ENCODE results near the gene ST6GALNAC5. TPM values are rescaled to one million over a fixed set of nuclear protein-coding genes. Genes with fewer than 3 reads are reported as not detected.
"Not testable (repeated sequence)": the region's sequence is repeated elsewhere in the genome, so short reads cannot be mapped to it uniquely, and the experiment has no call there.

ST6GALNAC5 gene
- polyA plus RNA-seq, 4 donors: 0.90 to 4.0 TPM; not detected in 2

GRCh38 chr1:76870037-76870436 lies 2.8 kb downstream of the ST6GALNAC5 start:
- DNase-seq: no peak
- peaks cover 0 to 5% (median 0%) of the 10 kb centered on the region in 3 donors for H3K4me1 ChIP-seq (ENCODE audit: control insufficient read depth in 3 of 3, insufficient read depth in 2 of 3, low read depth in 1 of 3, low read length in 2 of 3)
- WGBS, 3 donors: 50 to 61% (median 55%) methylated on average over 2 of the region's 2 CpGs
- H3K27ac ChIP-seq (ENCODE audit: low read depth in 1 of 3, low read length in 2 of 3): no peak overlapping the region
- H3K9me3 ChIP-seq (ENCODE audit: control insufficient read depth in 2 of 2, insufficient read depth in 1 of 2, low read depth in 1 of 2, low read length in 1 of 2): no peaks in the 10 kb centered on the region
- H3K4me3 ChIP-seq (ENCODE audit: low read depth in 1 of 3, low read length in 3 of 3): no peak overlapping the region
- FAIRE-seq: no peak
- no peaks in the 10 kb centered on the region for H3K36me3 ChIP-seq (ENCODE audit: control insufficient read depth in 3 of 3, insufficient read depth in 2 of 3, low read depth in 1 of 3, low read length in 3 of 3)
- peaks cover 0 to 38% (median 11%) of the 10 kb centered on the region in 3 donors for H3K27me3 ChIP-seq (ENCODE audit: control insufficient read depth in 3 of 3, insufficient read depth in 3 of 3, low read length in 3 of 3)

- Histone ChIP-seq H3K27ac (ENCODE audit: low read depth in 1 of 3, low read length in 2 of 3) (no peak overlapping the region), H3K9me3 (ENCODE audit: control insufficient read depth in 2 of 2, insufficient read depth in 1 of 2, low read depth in 1 of 2, low read length in 1 of 2) (no peaks in the 10 kb centered on the region), H3K4me1 (ENCODE audit: control insufficient read depth in 3 of 3, insufficient read depth in 2 of 3, low read depth in 1 of 3, low read length in 2 of 3) (peaks cover 0 to 5% (median 0%) of the 10 kb centered on the region in 3 donors), H3K4me3 (ENCODE audit: low read depth in 1 of 3, low read length in 3 of 3) (no peak overlapping the region), H3K36me3 (ENCODE audit: control insufficient read depth in 3 of 3, insufficient read depth in 2 of 3, low read depth in 1 of 3, low read length in 3 of 3) (no peaks in the 10 kb centered on the region), H3K27me3 (ENCODE audit: control insufficient read depth in 3 of 3, insufficient read depth in 3 of 3, low read length in 3 of 3) (peaks cover 0 to 28% (median 11%) of the 10 kb centered on the region in 3 donors)
- no peak for FAIRE-seq
- no peak for DNase-seq
- 82 to 85% (median 83%) methylated on average over 3 of the region's 3 CpGs for WGBS, 3 donors
Measured at GRCh38 chr1:76871355-76871974, 4.2 kb downstream of the ST6GALNAC5 start.

DNA sequence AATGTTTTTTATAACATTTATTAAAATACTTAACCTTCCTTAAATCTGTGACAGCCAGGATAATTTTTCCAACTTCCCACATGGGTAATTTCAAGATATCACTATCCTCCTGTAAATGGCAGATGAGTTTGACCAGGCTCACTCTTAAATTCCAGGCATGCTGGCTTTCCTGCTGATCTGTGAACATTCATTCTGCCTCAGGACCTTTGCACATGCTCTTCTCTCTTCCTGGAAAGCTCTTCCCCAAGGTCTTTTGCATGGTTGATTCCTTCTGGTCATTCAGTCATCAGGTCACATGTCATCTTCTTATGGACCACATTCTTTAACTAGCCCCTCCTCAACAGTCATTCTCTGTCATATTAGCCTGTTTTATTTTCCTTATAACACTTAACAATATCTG lies 5.7 kb downstream of the ST6GALNAC5 start:
- H3K27ac ChIP-seq (ENCODE audit: low read depth in 1 of 3, low read length in 2 of 3): no peak overlapping the region
- H3K27me3 ChIP-seq (ENCODE audit: control insufficient read depth in 3 of 3, insufficient read depth in 3 of 3, low read length in 3 of 3): peaks cover 0 to 16% (median 7%) of the 10 kb centered on the region in 3 donors
- H3K4me1 ChIP-seq (ENCODE audit: control insufficient read depth in 3 of 3, insufficient read depth in 2 of 3, low read depth in 1 of 3, low read length in 2 of 3): peaks cover 0 to under 1% (median 0%) of the 10 kb centered on the region in 3 donors
- no peak overlapping the region for H3K4me3 ChIP-seq (ENCODE audit: low read depth in 1 of 3, low read length in 3 of 3)
- no peaks in the 10 kb centered on the region for H3K9me3 ChIP-seq (ENCODE audit: control insufficient read depth in 2 of 2, insufficient read depth in 1 of 2, low read depth in 1 of 2, low read length in 1 of 2)
- DNase-seq: no peak
- no peak for FAIRE-seq
- H3K36me3 ChIP-seq (ENCODE audit: control insufficient read depth in 3 of 3, insufficient read depth in 2 of 3, low read depth in 1 of 3, low read length in 3 of 3): no peaks in the 10 kb centered on the region

GRCh38 chr1:76876655-76877395 lies 9.5 kb downstream of the ST6GALNAC5 start:
- WGBS, 3 donors: 89 to 91% (median 90%) methylated on average over 8 of the region's 8 CpGs
- no peaks in the 10 kb centered on the region for H3K27me3 ChIP-seq (ENCODE audit: control insufficient read depth in 3 of 3, insufficient read depth in 3 of 3, low read length in 3 of 3)
- FAIRE-seq (no peak), DNase-seq (no peak)
- H3K27ac ChIP-seq (ENCODE audit: low read depth in 1 of 3, low read length in 2 of 3): no peak overlapping the region
- H3K4me3 ChIP-seq (ENCODE audit: low read depth in 1 of 3, low read length in 3 of 3): no peak overlapping the region
- no peaks in the 10 kb centered on the region for H3K36me3 ChIP-seq (ENCODE audit: control insufficient read depth in 3 of 3, insufficient read depth in 2 of 3, low read depth in 1 of 3, low read length in 3 of 3)
- no peaks in the 10 kb centered on the region for H3K9me3 ChIP-seq (ENCODE audit: control insufficient read depth in 2 of 2, insufficient read depth in 1 of 2, low read depth in 1 of 2, low read length in 1 of 2)
- no peaks in the 10 kb centered on the region for H3K4me1 ChIP-seq (ENCODE audit: control insufficient read depth in 3 of 3, insufficient read depth in 2 of 3, low read depth in 1 of 3, low read length in 2 of 3)

GRCh38 chr1:76879014-76879413 lies 11.7 kb downstream of the ST6GALNAC5 start:
- not testable (repeated sequence) for H3K4me1 ChIP-seq (ENCODE audit: control insufficient read depth in 3 of 3, insufficient read depth in 2 of 3, low read depth in 1 of 3, low read length in 2 of 3); H3K4me3 ChIP-seq (ENCODE audit: low read depth in 1 of 3, low read length in 3 of 3); H3K9me3 ChIP-seq (ENCODE audit: control insufficient read depth in 2 of 2, insufficient read depth in 1 of 2, low read depth in 1 of 2, low read length in 1 of 2); H3K27me3 ChIP-seq (ENCODE audit: control insufficient read depth in 3 of 3, insufficient read depth in 3 of 3, low read length in 3 of 3); DNase-seq; FAIRE-seq; H3K27ac ChIP-seq (ENCODE audit: low read depth in 1 of 3, low read length in 2 of 3); H3K36me3 ChIP-seq (ENCODE audit: control insufficient read depth in 3 of 3, insufficient read depth in 2 of 3, low read depth in 1 of 3, low read length in 3 of 3)

- H3K9me3 ChIP-seq (ENCODE audit: control insufficient read depth in 2 of 2, insufficient read depth in 1 of 2, low read depth in 1 of 2, low read length in 1 of 2): no peaks in the 10 kb centered on the region
- no peak overlapping the region for H3K27ac ChIP-seq (ENCODE audit: low read depth in 1 of 3, low read length in 2 of 3)
- no peaks in the 10 kb centered on the region for H3K36me3 ChIP-seq (ENCODE audit: control insufficient read depth in 3 of 3, insufficient read depth in 2 of 3, low read depth in 1 of 3, low read length in 3 of 3)
- no peaks in the 10 kb centered on the region for H3K4me1 ChIP-seq (ENCODE audit: control insufficient read depth in 3 of 3, insufficient read depth in 2 of 3, low read depth in 1 of 3, low read length in 2 of 3)
- DNase-seq: no peak
- H3K4me3 ChIP-seq (ENCODE audit: low read depth in 1 of 3, low read length in 3 of 3): no peak overlapping the region
- H3K27me3 ChIP-seq (ENCODE audit: control insufficient read depth in 3 of 3, insufficient read depth in 3 of 3, low read length in 3 of 3): no peaks in the 10 kb centered on the region
- FAIRE-seq: no peak
Measured at GRCh38 chr1:76881762-76882161, 14.5 kb downstream of the ST6GALNAC5 start.

- Histone ChIP-seq H3K4me1 (ENCODE audit: control insufficient read depth in 3 of 3, insufficient read depth in 2 of 3, low read depth in 1 of 3, low read length in 2 of 3) (no peaks in the 10 kb centered on the region), H3K4me3 (ENCODE audit: low read depth in 1 of 3, low read length in 3 of 3) (no peak overlapping the region), H3K27me3 (ENCODE audit: control insufficient read depth in 3 of 3, insufficient read depth in 3 of 3, low read length in 3 of 3) (no peaks in the 10 kb centered on the region), H3K27ac (ENCODE audit: low read depth in 1 of 3, low read length in 2 of 3) (no peak overlapping the region), H3K9me3 (ENCODE audit: control insufficient read depth in 2 of 2, insufficient read depth in 1 of 2, low read depth in 1 of 2, low read length in 1 of 2) (no peaks in the 10 kb centered on the region), H3K36me3 (ENCODE audit: control insufficient read depth in 3 of 3, insufficient read depth in 2 of 3, low read depth in 1 of 3, low read length in 3 of 3) (no peaks in the 10 kb centered on the region)
- WGBS, 3 donors: 54 to 74% (median 68%) methylated on average over 4 of the region's 4 CpGs
- DNase-seq (no peak), FAIRE-seq (no peak)
Measured at GRCh38 chr1:76891931-76892622, 24.8 kb downstream of the ST6GALNAC5 start.

GRCh38 chr1:76892675-76893074 lies 25.4 kb downstream of the ST6GALNAC5 start:
- 48 to 72% (median 56%) methylated on average over 1 of the region's 1 CpG for WGBS, 3 donors
- Histone ChIP-seq H3K4me1 (ENCODE audit: control insufficient read depth in 3 of 3, insufficient read depth in 2 of 3, low read depth in 1 of 3, low read length in 2 of 3) (no peaks in the 10 kb centered on the region), H3K9me3 (ENCODE audit: control insufficient read depth in 2 of 2, insufficient read depth in 1 of 2, low read depth in 1 of 2, low read length in 1 of 2) (no peaks in the 10 kb centered on the region), H3K27me3 (ENCODE audit: control insufficient read depth in 3 of 3, insufficient read depth in 3 of 3, low read length in 3 of 3) (no peaks in the 10 kb centered on the region), H3K27ac (ENCODE audit: low read depth in 1 of 3, low read length in 2 of 3) (no peak overlapping the region), H3K4me3 (ENCODE audit: low read depth in 1 of 3, low read length in 3 of 3) (no peak overlapping the region), H3K36me3 (ENCODE audit: control insufficient read depth in 3 of 3, insufficient read depth in 2 of 3, low read depth in 1 of 3, low read length in 3 of 3) (no peaks in the 10 kb centered on the region)
- FAIRE-seq: no peak
- DNase-seq: no peak
